HG03342 (cell line): ENCODE data around the gene MAD2L2.

ENCODE experiments used
- ATAC-seq: cut with Tn5 transposase; IDR thresholded peaks from one replicate; pipeline ENCODE4 v1.9.1; 2021; ENCODE audit warnings: mild to moderate bottlenecking, moderate library complexity; ENCODE audit not compliant: unreplicated experiment

MAD2L2 gene

GRCh38 chr1:11705596-11705995, 24.6 kb upstream of the MAD2L2 start:
- ATAC-seq = no peak

- ATAC-seq = no peak
Observed at GRCh38 chr1:11704691-11705475, 23.9 kb upstream of the MAD2L2 start.

- no peak for ATAC-seq
Observed at GRCh38 chr1:11704194-11704529, 23.2 kb upstream of the MAD2L2 start.

GRCh38 chr1:11703357-11704193, 22.6 kb upstream of the MAD2L2 start:
- ATAC-seq = no peak

GRCh38 chr1:11701981-11702803, 21.2 kb upstream of the MAD2L2 start:
- no peak for ATAC-seq

- no peak for ATAC-seq
Observed at GRCh38 chr1:11701551-11701961, 20.6 kb upstream of the MAD2L2 start.

GRCh38 chr1:11700601-11701467, 19.9 kb upstream of the MAD2L2 start:
- ATAC-seq = no peak

GRCh38 chr1:11697893-11698210, 16.9 kb upstream of the MAD2L2 start:
- no peak for ATAC-seq

GRCh38 chr1:11697188-11697892, 16.4 kb upstream of the MAD2L2 start:
- ATAC-seq = no peak

- ATAC-seq = no peak
Observed at GRCh38 chr1:11695861-11696260, 14.9 kb upstream of the MAD2L2 start.

GRCh38 chr1:11693917-11694316, 13.0 kb upstream of the MAD2L2 start:
- ATAC-seq = no peak

- no peak for ATAC-seq
Observed at GRCh38 chr1:11693024-11693590, 12.2 kb upstream of the MAD2L2 start.

GRCh38 chr1:11691928-11692711, 11.2 kb upstream of the MAD2L2 start:
- ATAC-seq = no peak

- no peak for ATAC-seq
Observed at GRCh38 chr1:11691302-11691914, 10.5 kb upstream of the MAD2L2 start, which contains the start of gene DRAXIN. Gene DRAXIN, plus strand, starts transcription at chr1:11691710. Its CDS starts 14,549 bp downstream, at chr1:11706259.

- no peak for ATAC-seq
Observed at GRCh38 chr1:11690397-11691301, 9.7 kb upstream of the MAD2L2 start.

- ATAC-seq = no peak
Observed at GRCh38 chr1:11688506-11688905, 7.6 kb upstream of the MAD2L2 start.

GRCh38 chr1:11685210-11685752, 4.3 kb upstream of the MAD2L2 start:
- ATAC-seq = no peak
